Thoracic aorta (tissue), 2 donors: ENCODE results near the gene PCDH9. TPM values are rescaled to one million over a fixed set of nuclear protein-coding genes. Genes with fewer than 3 reads are reported as not detected.

Experiments
- ATAC-seq: fragments of 150-250 bp; one replicate; pipeline ENCODE4 v1.8.0; 2017; ENCODE audit warnings: low read depth; ENCODE audit not compliant: insufficient number of reproducible peaks, low FRiP score
- DNase-seq: peaks from one replicate; pipeline ENCODE4 v3.0.0-alpha.2; 2020; ENCODE audit warnings: low spot score
- H3K27ac ChIP-seq, 2 donors: fragments of 200-600 bp; sonication (generic); 1 replicate in 1 of 2; 2 replicates in 1 of 2; pipeline ENCODE4 v1.5.1; 2016; ENCODE audit warnings: mild to moderate bottlenecking in 2 of 2, moderate library complexity in 2 of 2
- H3K27me3 ChIP-seq: fragments of 200-600 bp; sonication (generic); replicated peaks from 2 replicates; pipeline ENCODE4 v1.6.0; 2016; ENCODE audit warnings: mild to moderate bottlenecking; ENCODE audit not compliant: insufficient read depth
- H3K36me3 ChIP-seq: fragments of 200-600 bp; sonication (generic); one replicate; pipeline ENCODE4 v1.5.1; 2016
- H3K4me1 ChIP-seq, 2 donors: fragments of 200-600 bp; sonication (generic); 1 replicate in 1 of 2; 2 replicates in 1 of 2; pipeline versions ENCODE4 v1.5.1 to v1.6.0; 2016; ENCODE audit warnings: low read depth in 2 of 2, mild to moderate bottlenecking in 1 of 2; ENCODE audit not compliant: control insufficient read depth in 1 of 2
- H3K4me3 ChIP-seq: fragments of 200-600 bp; sonication (generic); 2 replicates; pipeline ENCODE4 v1.5.1; 2016; ENCODE audit warnings: mild to moderate bottlenecking
- H3K9me3 ChIP-seq: fragments of 200-600 bp; sonication (generic); 2 replicates; pipeline ENCODE4 v1.5.1; 2016
- CTCF ChIP-seq: fragments of 200-600 bp; sonication (generic); IDR thresholded peaks from one replicate; pipeline ENCODE4 v1.5.1; 2019; ENCODE audit warnings: antibody characterized with exemption
- total RNA-seq, 2 donors: library from RNA; depleted of rRNA; stranded (reverse); fragments of >200 nt; gene quantifications; one replicate each; pipeline versions ENCODE4 v1.1.0 to v1.2.3, GENCODE V29; 2016

PCDH9 gene
- total RNA-seq, 2 donors from 2014 or later: 12.3 to 15.3 TPM

GRCh38 chr13:66482836-66483235, 747.3 kb downstream of the PCDH9 start:
- ATAC-seq: no peak
- Histone ChIP-seq H3K4me3 (no peak overlapping the region), H3K36me3 (no peaks in the 10 kb centered on the region), H3K27me3 (no peaks in the 10 kb centered on the region), H3K4me1 (peaks cover 0 to 3% of the 10 kb centered on the region in 2 donors), H3K9me3 (no peaks in the 10 kb centered on the region), H3K27ac (no peak overlapping the region)
- TF ChIP-seq CTCF: no peak
- no peak for DNase-seq

- no peak for TF ChIP-seq CTCF
- Histone ChIP-seq H3K4me1 (peaks cover 0 to 3% of the 10 kb centered on the region in 2 donors), H3K36me3 (no peaks in the 10 kb centered on the region), H3K27me3 (no peaks in the 10 kb centered on the region), H3K9me3 (no peaks in the 10 kb centered on the region), H3K27ac (no peak overlapping the region), H3K4me3 (no peak overlapping the region)
- ATAC-seq (no peak), DNase-seq (no peak)
Observed at GRCh38 chr13:66477816-66478215, 752.3 kb downstream of the PCDH9 start.

GRCh38 chr13:66475061-66475460, 755.1 kb downstream of the PCDH9 start:
- H3K4me3 ChIP-seq: no peak overlapping the region
- DNase-seq: no peak
- no peak for ATAC-seq
- no peak overlapping the region for H3K27ac ChIP-seq
- H3K27me3 ChIP-seq: no peaks in the 10 kb centered on the region
- TF ChIP-seq CTCF: no peak
- H3K4me1 ChIP-seq: no peaks in the 10 kb centered on the region
- H3K36me3 ChIP-seq: no peaks in the 10 kb centered on the region
- no peaks in the 10 kb centered on the region for H3K9me3 ChIP-seq

- Histone ChIP-seq H3K36me3 (no peaks in the 10 kb centered on the region), H3K27ac (no peak overlapping the region), H3K4me3 (no peak overlapping the region), H3K9me3 (no peaks in the 10 kb centered on the region), H3K27me3 (no peaks in the 10 kb centered on the region), H3K4me1 (no peaks in the 10 kb centered on the region)
- TF ChIP-seq CTCF: no peak
- DNase-seq (no peak), ATAC-seq (no peak)
Observed at GRCh38 chr13:66469745-66470144, 760.4 kb downstream of the PCDH9 start.

GRCh38 chr13:66468656-66469055, 761.5 kb downstream of the PCDH9 start:
- H3K27ac ChIP-seq: no peak overlapping the region
- no peak overlapping the region for H3K4me3 ChIP-seq
- no peak for TF ChIP-seq CTCF
- no peaks in the 10 kb centered on the region for H3K9me3 ChIP-seq
- H3K27me3 ChIP-seq: no peaks in the 10 kb centered on the region
- ATAC-seq: no peak
- no peaks in the 10 kb centered on the region for H3K4me1 ChIP-seq
- H3K36me3 ChIP-seq: no peaks in the 10 kb centered on the region
- no peak for DNase-seq
